ENCODE measurements around the gene CX3CL1.
"Not testable (repeated sequence)": the region's sequence is repeated elsewhere in the genome, so short reads cannot be mapped to it uniquely, and the experiment has no call there.

The CX3CL1 gene

GRCh38 chr16:57358086-57358420, 14.2 kb upstream of the CX3CL1 start:
- DNase-seq = no peak

GRCh38 chr16:57358527-57359095, 13.7 kb upstream of the CX3CL1 start, which contains the start of gene CCL22:
Gene CCL22 (plus strand): TSS chr16:57358783. CDS start chr16:57358817, 34 bp downstream.
- DNase-seq = no peak

- DNase-seq = no peak
Measured at GRCh38 chr16:57360321-57360935, 11.9 kb upstream of the CX3CL1 start.

GRCh38 chr16:57361404-57361803, 10.9 kb upstream of the CX3CL1 start:
- DNase-seq = no peak

GRCh38 chr16:57364143-57364542, 8.1 kb upstream of the CX3CL1 start:
- no peak for DNase-seq

GRCh38 chr16:57366544-57367040, 5.7 kb upstream of the CX3CL1 start:
- no peak for DNase-seq

GRCh38 chr16:57367116-57367752, 5.1 kb upstream of the CX3CL1 start:
- DNase-seq = no peak

GRCh38 chr16:57371494-57372371, 557 bp upstream of the CX3CL1 start:
- no peak for DNase-seq

- no peak for DNase-seq
Measured at GRCh38 chr16:57373117-57373947, 1.0 kb downstream of the CX3CL1 start.

- DNase-seq = no peak
Measured at GRCh38 chr16:57374067-57374534, 1.8 kb downstream of the CX3CL1 start.

- DNase-seq = not testable (repeated sequence)
Measured at GRCh38 chr16:57374925-57375465, 2.7 kb downstream of the CX3CL1 start.

- no peak for DNase-seq
Measured at GRCh38 chr16:57376313-57376818, 4.1 kb downstream of the CX3CL1 start.

GRCh38 chr16:57377080-57377841, 5.0 kb downstream of the CX3CL1 start:
- no peak for DNase-seq

GRCh38 chr16:57379579-57379978, 7.3 kb downstream of the CX3CL1 start:
- DNase-seq = no peak

GRCh38 chr16:57380671-57381462, 8.6 kb downstream of the CX3CL1 start:
- no peak for DNase-seq

GRCh38 chr16:57381791-57382534, 9.7 kb downstream of the CX3CL1 start:
- DNase-seq = no peak

GRCh38 chr16:57382535-57383275, 10.4 kb downstream of the CX3CL1 start:
- DNase-seq = no peak

Measured in T-helper 9 cell (primary cell).